Keratinocyte (primary cell): ENCODE results near the gene CREB1. TPM values are rescaled to one million over a fixed set of nuclear protein-coding genes. Genes with fewer than 3 reads are reported as not detected.

Experiments used
- DNase-seq: peaks from one replicate; pipeline ENCODE4 v3.0.0-alpha.2; 2011; ENCODE audit warnings: low read depth, missing footprints, low spot score
- FAIRE-seq: peaks from 2 replicates; lab custom pipeline; 2011; peaks lifted over from hg19 to GRCh38; lab: Jason Lieb, UNC
- H2AFZ ChIP-seq: 2 replicates; pipeline ENCODE4 v1.6.0; 2012; ENCODE audit warnings: low read length, control low read depth, inconsistent platforms; ENCODE audit not compliant: control insufficient read depth
- H3K27ac ChIP-seq: 2 replicates; pipeline ENCODE4 v1.5.1; 2011; ENCODE audit warnings: low read length; ENCODE audit not compliant: control insufficient read depth, insufficient read depth
- H3K27me3 ChIP-seq: 3 replicates; pipeline ENCODE4 v1.6.0; 2011; ENCODE audit warnings: low read length; ENCODE audit not compliant: control insufficient read depth, insufficient read depth; ENCODE audit errors: extremely low read depth
- H3K36me3 ChIP-seq, 2 experiments: 2 replicates in 1 of 2; 3 replicates in 1 of 2; pipeline ENCODE4 v1.5.1; 2011; ENCODE audit warnings: low read length in 2 of 2, mild to moderate bottlenecking in 1 of 2; ENCODE audit not compliant: control insufficient read depth in 2 of 2, insufficient read depth in 2 of 2; ENCODE audit errors: extremely low read depth in 1 of 2
- H3K4me1 ChIP-seq: 3 replicates; pipeline ENCODE4 v1.5.1; 2011; ENCODE audit warnings: low read length; ENCODE audit not compliant: control insufficient read depth, insufficient read depth; ENCODE audit errors: extremely low read depth
- H3K4me2 ChIP-seq: 3 replicates; pipeline ENCODE4 v1.6.0; 2011; ENCODE audit warnings: low read depth, low read length; ENCODE audit not compliant: control insufficient read depth, insufficient read depth; ENCODE audit errors: extremely low read depth
- H3K4me3 ChIP-seq, 3 experiments: fragments of 200-600 bp in 1 of 3; sonication (generic) in 1 of 3; 2 replicates in 2 of 3; 3 replicates in 1 of 3; pipeline ENCODE4 v1.5.1; 2011 to 2016; ENCODE audit warnings: low read length in 3 of 3, mild to moderate bottlenecking in 3 of 3, control low read depth in 2 of 3, inconsistent platforms in 1 of 3, low read depth in 1 of 3, mixed read lengths in 1 of 3, mixed run types in 1 of 3, moderate library complexity in 1 of 3; ENCODE audit not compliant: control insufficient read depth in 2 of 3, insufficient read depth in 2 of 3; ENCODE audit errors: extremely low read depth in 1 of 3
- H3K79me2 ChIP-seq: 2 replicates; pipeline ENCODE4 v1.6.0; 2012; ENCODE audit warnings: low read length; ENCODE audit not compliant: control insufficient read depth, insufficient read depth
- H3K9ac ChIP-seq: 3 replicates; pipeline ENCODE4 v1.6.0; 2011; ENCODE audit warnings: low read length; ENCODE audit not compliant: control insufficient read depth, insufficient read depth; ENCODE audit errors: extremely low read depth
- H3K9me1 ChIP-seq: 3 replicates; pipeline ENCODE4 v1.6.0; 2011; ENCODE audit warnings: low read length; ENCODE audit not compliant: control insufficient read depth, insufficient read depth; ENCODE audit errors: extremely low read depth
- H3K9me3 ChIP-seq: 2 replicates; pipeline ENCODE4 v1.5.1; 2012; ENCODE audit warnings: low read depth, low read length; ENCODE audit not compliant: control insufficient read depth
- H4K20me1 ChIP-seq: 3 replicates; pipeline ENCODE4 v1.6.0; 2011; ENCODE audit warnings: low read length; ENCODE audit not compliant: control insufficient read depth, insufficient read depth; ENCODE audit errors: extremely low read depth
- EZH2 ChIP-seq: IDR thresholded peaks from one replicate; pipeline ENCODE4 v1.6.1; 2012; ENCODE audit warnings: inconsistent platforms, mild to moderate bottlenecking, low read length, moderate library complexity
- dilution Hi-C: fragments of 300-500 bp; cut with MboI; formaldehyde crosslinking; loops from one replicate; pipeline ENCODE4 v1.7.0; 2020; ENCODE audit warnings: low sequenced_read_pairs; ENCODE audit not compliant: extremely low pct_ligation_motif_present
- polyA plus RNA-seq, 5 experiments: library from polyadenylated mRNA; depleted of rRNA in 3 of 5; stranded (reverse) in 3 of 5; stranded (forward) in 1 of 5; unstranded in 1 of 5; fragments of >200 nt; gene quantifications; 1 replicate in 1 of 5; 2 replicates in 3 of 5; 3 replicates in 1 of 5; pipeline versions ENCODE4 v1.2.1 to v1.2.3, GENCODE V29; 2011 to 2012; ENCODE audit warnings: missing spikeins in 2 of 5, low read depth in 1 of 5, low replicate concordance in 1 of 5
- TF ChIP-seq, protein P1 (sequence below), 3 experiments: IDR thresholded peaks in 1 of 3; conservative IDR thresholded peaks in 1 of 3; optimal IDR thresholded peaks in 1 of 3; 2 replicates in 2 of 3; 3 replicates in 1 of 3; pipeline versions ENCODE3 to v1.5.1; 2011; ENCODE audit warnings: low read length in 3 of 3, mild to moderate bottlenecking in 3 of 3, moderate library complexity in 2 of 3, control low read depth in 1 of 3, inconsistent platforms in 1 of 3; ENCODE audit not compliant: insufficient read depth in 2 of 3; ENCODE audit errors: extremely low read depth in 1 of 3

CREB1 gene
- polyA plus RNA-seq, 1 donor (not counting 4 experiments of a cell fraction or from before 2014, with no cell fraction given): 38.9 TPM

DNA sequence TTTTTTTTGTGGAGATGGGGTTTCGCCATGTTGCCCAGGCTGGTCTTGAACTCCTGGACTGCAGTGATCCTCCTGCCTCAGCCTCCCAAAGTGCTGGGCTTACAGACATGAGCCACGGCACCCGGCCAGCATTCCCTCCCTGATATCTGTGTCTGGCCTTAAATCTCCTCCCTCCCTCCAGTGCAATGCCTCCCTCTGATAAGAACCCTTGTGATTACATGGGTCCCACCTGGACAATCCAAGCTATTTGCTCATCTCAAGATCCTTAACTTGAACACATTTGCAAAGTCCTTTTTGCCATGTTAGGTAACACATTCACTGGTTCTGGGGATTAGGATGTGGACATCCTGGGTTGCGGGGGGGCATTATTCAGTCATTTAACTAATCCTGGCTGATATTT lies 40.5 kb upstream of the CREB1 start:
- Histone ChIP-seq H3K4me2 (no peak overlapping the region), H3K9me3 (no peaks in the 10 kb centered on the region), H3K4me1 (peaks cover 20% of the 10 kb centered on the region), H4K20me1 (no peaks in the 10 kb centered on the region), H3K27ac (no peak overlapping the region), H3K27me3 (no peaks in the 10 kb centered on the region), H3K4me3 (no peak overlapping the region), H3K9ac (no peak overlapping the region), H3K79me2 (no peaks in the 10 kb centered on the region), H3K36me3 (no peaks in the 10 kb centered on the region), H2AFZ (no peak overlapping the region), H3K9me1 (no peaks in the 10 kb centered on the region)
- DNase-seq (no peak), FAIRE-seq (no peak)
- TF ChIP-seq, protein P1, sequence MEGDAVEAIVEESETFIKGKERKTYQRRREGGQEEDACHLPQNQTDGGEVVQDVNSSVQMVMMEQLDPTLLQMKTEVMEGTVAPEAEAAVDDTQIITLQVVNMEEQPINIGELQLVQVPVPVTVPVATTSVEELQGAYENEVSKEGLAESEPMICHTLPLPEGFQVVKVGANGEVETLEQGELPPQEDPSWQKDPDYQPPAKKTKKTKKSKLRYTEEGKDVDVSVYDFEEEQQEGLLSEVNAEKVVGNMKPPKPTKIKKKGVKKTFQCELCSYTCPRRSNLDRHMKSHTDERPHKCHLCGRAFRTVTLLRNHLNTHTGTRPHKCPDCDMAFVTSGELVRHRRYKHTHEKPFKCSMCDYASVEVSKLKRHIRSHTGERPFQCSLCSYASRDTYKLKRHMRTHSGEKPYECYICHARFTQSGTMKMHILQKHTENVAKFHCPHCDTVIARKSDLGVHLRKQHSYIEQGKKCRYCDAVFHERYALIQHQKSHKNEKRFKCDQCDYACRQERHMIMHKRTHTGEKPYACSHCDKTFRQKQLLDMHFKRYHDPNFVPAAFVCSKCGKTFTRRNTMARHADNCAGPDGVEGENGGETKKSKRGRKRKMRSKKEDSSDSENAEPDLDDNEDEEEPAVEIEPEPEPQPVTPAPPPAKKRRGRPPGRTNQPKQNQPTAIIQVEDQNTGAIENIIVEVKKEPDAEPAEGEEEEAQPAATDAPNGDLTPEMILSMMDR (optimal IDR thresholded peaks at IDR 0.05 in 1 of 3, IDR thresholded peaks at IDR 0.05 in 1 of 3, conservative IDR thresholded peaks at IDR 0.05 in 1 of 3; ENCODE audit: extremely low read depth in 1 of 3, insufficient read depth in 2 of 3, low read length in 3 of 3): no peak
- TF ChIP-seq EZH2: no peak
- dilution Hi-C loops: no loop called here

DNA sequence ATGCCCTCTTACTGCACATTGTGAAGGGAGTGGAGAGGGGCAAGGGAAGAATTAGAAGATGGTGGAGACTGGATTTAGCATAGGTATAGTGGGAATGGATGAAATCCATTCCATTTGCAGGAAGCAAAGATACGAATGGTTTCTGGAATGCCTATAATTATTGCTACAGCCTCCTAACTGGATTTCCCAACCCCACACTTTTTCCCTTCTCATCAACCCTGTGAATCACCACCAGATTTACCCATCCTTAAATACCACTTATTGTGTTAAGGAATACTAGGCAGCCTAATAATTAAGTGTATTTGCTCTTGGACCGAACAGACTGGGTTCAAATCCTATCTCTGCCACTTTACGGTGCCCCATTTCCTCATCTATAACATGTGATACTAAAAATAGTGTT lies 39.3 kb upstream of the CREB1 start:
- DNase-seq (no peak), FAIRE-seq (no peak)
- Histone ChIP-seq H3K9ac (no peak overlapping the region), H3K9me3 (no peaks in the 10 kb centered on the region), H3K4me2 (no peak overlapping the region), H3K4me1 (peaks cover 20% of the 10 kb centered on the region), H2AFZ (no peak overlapping the region), H3K27me3 (no peaks in the 10 kb centered on the region), H3K36me3 (no peaks in the 10 kb centered on the region), H3K4me3 (no peak overlapping the region), H3K9me1 (no peaks in the 10 kb centered on the region), H3K79me2 (no peaks in the 10 kb centered on the region), H4K20me1 (no peaks in the 10 kb centered on the region), H3K27ac (no peak overlapping the region)
- no peak for TF ChIP-seq EZH2
- TF ChIP-seq, protein P1 (optimal IDR thresholded peaks at IDR 0.05 in 1 of 3, IDR thresholded peaks at IDR 0.05 in 1 of 3, conservative IDR thresholded peaks at IDR 0.05 in 1 of 3; ENCODE audit: extremely low read depth in 1 of 3, insufficient read depth in 2 of 3, low read length in 3 of 3): no peak
- dilution Hi-C loops: no loop called here
